Peyer's patch (tissue), 4 donors: ENCODE measurements around the gene RPL5.

Experiments used
- CTCF ChIP-seq, 6 experiments: fragments of 450-650 bp in 4 of 6; fragments of 200-600 bp in 2 of 6; sonication (generic) in 1 of 6; IDR thresholded peaks; one replicate each; pipeline ENCODE4 v1.5.1; 2017 to 2019; ENCODE audit warnings: antibody characterized with exemption in 6 of 6, mild to moderate bottlenecking in 3 of 6, moderate library complexity in 1 of 6
- POLR2A ChIP-seq, 2 donors: fragments of 450-650 bp; IDR thresholded peaks; one replicate each; pipeline ENCODE4 v1.5.1; 2017; ENCODE audit warnings: antibody characterized with exemption in 2 of 2, mild to moderate bottlenecking in 2 of 2, moderate library complexity in 2 of 2

DNA sequence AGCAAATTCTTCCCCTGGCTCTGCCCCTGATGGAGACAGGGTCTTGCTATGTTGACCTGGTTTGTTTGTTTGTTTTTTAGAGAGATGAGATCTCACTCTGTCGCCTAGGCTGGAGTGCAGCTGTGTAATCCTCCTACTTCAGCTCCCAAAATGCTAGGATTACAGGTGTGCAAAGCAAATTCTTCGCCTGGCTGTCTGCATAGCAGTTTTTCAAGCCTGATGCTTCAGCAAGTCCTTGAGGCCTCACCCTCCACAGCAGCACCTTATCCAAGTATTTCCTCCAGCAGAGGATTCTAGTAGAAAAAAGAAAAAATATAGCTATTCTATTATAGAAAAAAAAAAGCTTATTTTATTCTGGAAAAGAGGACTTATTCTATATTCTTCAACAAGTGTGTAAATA is 15.1 kb upstream of the RPL5 start:
- TF ChIP-seq CTCF (IDR thresholded peaks at IDR 0.05) (no peak), POLR2A (IDR thresholded peaks at IDR 0.05) (no peak)
